SK-MEL-5 (cell line): Measurements from ENCODE around the gene ADAMTS14. TPM values are rescaled to one million over a fixed set of nuclear protein-coding genes. Genes with fewer than 3 reads are reported as not detected.
A peak's percentile ranks its signal among the peaks of the same experiment; 100 is the strongest.
"Not testable (repeated sequence)": the region's sequence is repeated elsewhere in the genome, so short reads cannot be mapped to it uniquely, and the experiment has no call there.

ENCODE experiments used
- DNase-seq: peaks from one replicate; pipeline ENCODE4 v3.0.0-alpha.2; 2016; ENCODE audit warnings: low read depth, low spot score
- in situ Hi-C: cut with HindIII; loops from 2 replicates; pipeline ENCODE4 v1.10.0; 2016; ENCODE audit warnings: low sequenced_read_pairs, high pct_unique_total_duplicates, low pct_unique_long_range_greater_than_20kb
- polyA plus RNA-seq, 2 experiments: library from polyadenylated mRNA; depleted of rRNA; stranded (reverse); fragments of >200 nt; gene quantifications; 2 replicates each; pipeline ENCODE4 v1.2.3, GENCODE V29; 2015
- total RNA-seq: library from RNA; depleted of rRNA; stranded (reverse); fragments of >200 nt; shearing (Covaris generic); gene quantifications from 2 replicates; pipeline ENCODE4 v1.2.3, GENCODE V29; 2014; rRNA removed

The ADAMTS14 gene
- total RNA-seq, result 0.16 TPM in 2 replicates
- 0.27 and 0.30 TPM in 2 replicates for polyA plus RNA-seq (2015; cell fraction: cytosol; rRNA removed)
- polyA plus RNA-seq (2015; cell fraction: nucleus; rRNA removed), result 3.7 and 3.8 TPM in 2 replicates

- in situ Hi-C loops, result no loop called here
- DNase-seq, result peak; percentile 16
These were observed at the start of gene ADAMTS14 for GRCh38 chr10:70672165-70673042. Gene ADAMTS14 (plus strand): TSS chr10:70672506. CDS start chr10:70672803, 297 bp downstream.

GRCh38 chr10:70622541-70622940, 49.8 kb upstream of the ADAMTS14 start:
- no peak for DNase-seq
- in situ Hi-C loops, result no loop called here

GRCh38 chr10:70622981-70623844, 49.1 kb upstream of the ADAMTS14 start:
- in situ Hi-C loops, result no loop called here
- no peak for DNase-seq

- in situ Hi-C loops, result no loop called here
- DNase-seq, result no peak
These were observed 46.2 kb upstream of the ADAMTS14 start for GRCh38 chr10:70626056-70626455.

GRCh38 chr10:70629338-70629737, 43.0 kb upstream of the ADAMTS14 start:
- no peak for DNase-seq
- in situ Hi-C loops, result no loop called here

GRCh38 chr10:70631735-70632134, 40.6 kb upstream of the ADAMTS14 start:
- in situ Hi-C loops, result not testable (repeated sequence)

GRCh38 chr10:70634011-70634410, 38.3 kb upstream of the ADAMTS14 start:
- in situ Hi-C loops, result no loop called here
- no peak for DNase-seq

More at GRCh38 chr10:70631735-70632134, 40.6 kb upstream of the ADAMTS14 start:
- DNase-seq, result not testable (repeated sequence)

- DNase-seq, in situ Hi-C loops: not testable (repeated sequence)
These were observed 37.8 kb upstream of the ADAMTS14 start for GRCh38 chr10:70634515-70634914.

- DNase-seq, in situ Hi-C loops: not testable (repeated sequence)
These were observed 32.5 kb upstream of the ADAMTS14 start for GRCh38 chr10:70639640-70640383.

GRCh38 chr10:70643272-70643671, 29.0 kb upstream of the ADAMTS14 start:
- in situ Hi-C loops, DNase-seq: not testable (repeated sequence)

GRCh38 chr10:70644959-70645358, 27.3 kb upstream of the ADAMTS14 start:
- in situ Hi-C loops, result not testable (repeated sequence)

GRCh38 chr10:70647086-70647485, 25.2 kb upstream of the ADAMTS14 start:
- no peak for DNase-seq
- in situ Hi-C loops, result no loop called here

More at GRCh38 chr10:70644959-70645358, 27.3 kb upstream of the ADAMTS14 start:
- DNase-seq, result not testable (repeated sequence)

GRCh38 chr10:70648427-70648826, 23.9 kb upstream of the ADAMTS14 start:
- in situ Hi-C loops, result no loop called here
- DNase-seq, result no peak

GRCh38 chr10:70649526-70649925, 22.8 kb upstream of the ADAMTS14 start:
- in situ Hi-C loops, result no loop called here
- DNase-seq, result no peak

- DNase-seq, result no peak
- in situ Hi-C loops, result no loop called here
These were observed 22.2 kb upstream of the ADAMTS14 start for GRCh38 chr10:70650104-70650503.

- no peak for DNase-seq
- in situ Hi-C loops, result no loop called here
These were observed 21.6 kb upstream of the ADAMTS14 start for GRCh38 chr10:70650718-70651117.

GRCh38 chr10:70651661-70652060, 20.6 kb upstream of the ADAMTS14 start:
- DNase-seq, result no peak
- in situ Hi-C loops, result no loop called here
